GM21619 (cell line): ENCODE data around the gene GOLGB1.
"Not testable (repeated sequence)": the region's sequence is repeated elsewhere in the genome, so short reads cannot be mapped to it uniquely, and the experiment has no call there.

Experiments
- ATAC-seq: cut with Tn5 transposase; IDR thresholded peaks from one replicate; pipeline ENCODE4 v1.9.1; 2021; ENCODE audit not compliant: unreplicated experiment

The GOLGB1 gene

DNA sequence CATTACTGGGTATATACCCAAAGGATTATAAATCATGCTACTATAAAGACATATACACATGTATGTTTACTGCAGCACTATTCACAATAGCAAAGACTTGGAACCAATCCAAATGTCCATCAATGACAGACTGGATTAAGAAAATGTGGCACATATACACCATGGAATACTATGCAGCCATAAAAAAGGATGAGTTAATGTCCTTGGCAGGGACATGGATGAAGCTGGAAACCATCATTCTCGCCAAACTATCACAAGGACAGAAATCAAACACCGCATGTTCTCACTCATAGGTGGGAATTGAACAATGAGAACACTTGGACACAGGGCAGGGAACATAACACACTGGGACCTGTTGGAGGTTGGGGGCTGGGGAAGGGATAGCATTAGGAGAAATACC, 6.4 kb downstream of the GOLGB1 start:
- ATAC-seq = not testable (repeated sequence)

DNA sequence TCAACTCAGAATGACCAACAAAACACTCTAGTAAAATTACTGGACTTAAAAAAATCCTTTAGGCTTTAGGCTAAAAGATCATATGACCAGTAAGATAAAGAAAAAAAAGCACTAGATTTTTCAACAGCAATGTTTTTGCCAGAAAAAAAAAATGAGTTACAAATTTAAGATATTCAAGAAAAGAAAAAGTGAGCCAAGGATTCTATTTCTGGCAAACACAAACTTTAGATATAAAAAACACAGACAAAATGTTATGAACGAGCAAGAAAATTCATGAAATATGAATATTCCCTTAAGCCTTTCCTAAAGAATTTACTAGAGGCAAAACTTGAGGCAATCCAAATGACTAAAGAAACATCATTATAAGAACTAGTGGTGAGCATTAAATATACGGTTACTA, 8.6 kb downstream of the GOLGB1 start:
- no peak for ATAC-seq

DNA sequence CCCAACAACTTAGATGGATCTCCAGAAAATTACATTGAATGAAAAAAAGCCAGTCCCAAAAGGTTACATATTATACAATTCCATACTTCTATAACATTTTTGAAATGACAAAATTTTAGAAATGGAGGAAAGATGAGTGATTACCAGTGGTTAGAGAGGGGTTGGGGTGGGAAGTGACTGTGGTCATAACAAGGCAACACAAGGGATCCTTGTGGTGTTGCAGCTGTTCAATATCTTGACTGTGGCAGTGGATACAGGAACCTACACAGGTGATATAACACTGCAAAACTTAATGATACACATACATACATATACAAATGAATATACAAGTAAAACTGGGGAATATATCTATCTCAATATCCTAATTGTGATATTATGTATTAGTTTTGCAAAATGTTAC, 9.6 kb downstream of the GOLGB1 start:
- ATAC-seq = no peak

DNA sequence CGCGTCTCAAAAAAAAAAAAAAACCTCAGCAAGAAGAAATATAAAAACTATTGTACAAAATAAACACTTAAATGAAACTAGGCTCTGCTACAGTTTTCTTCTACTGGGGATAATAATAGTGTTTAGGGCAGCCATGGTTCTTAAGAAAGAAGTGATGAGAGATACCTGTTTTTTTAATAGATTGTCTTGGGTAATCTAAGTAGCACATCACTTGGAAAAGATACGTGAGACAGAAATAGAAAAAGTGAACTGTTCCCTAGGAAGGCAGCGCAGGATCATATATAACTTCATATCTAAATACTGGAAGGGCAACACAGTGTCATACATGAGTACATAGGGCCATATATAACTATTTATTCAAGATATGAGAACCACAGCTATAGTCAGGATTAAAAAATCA, 11.9 kb downstream of the GOLGB1 start:
- no peak for ATAC-seq

DNA sequence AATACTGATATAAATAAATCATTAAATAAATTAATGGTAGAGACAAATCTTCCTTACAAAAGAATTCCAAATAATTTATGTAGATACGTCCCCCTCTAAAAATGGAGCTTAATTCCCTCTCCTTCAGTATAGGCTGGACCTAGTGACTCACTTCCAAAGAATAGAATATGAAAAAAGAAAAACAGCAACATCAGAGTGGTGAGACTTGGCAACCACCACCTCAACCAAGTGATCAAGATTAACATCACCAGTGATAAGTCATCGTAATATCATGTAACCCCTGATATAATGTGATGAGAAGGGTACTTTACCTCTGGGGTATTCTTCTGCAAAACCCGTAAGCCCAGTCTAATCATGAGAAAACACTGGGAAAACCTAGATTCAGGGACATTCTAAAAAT, 13.4 kb downstream of the GOLGB1 start:
- no peak for ATAC-seq

DNA sequence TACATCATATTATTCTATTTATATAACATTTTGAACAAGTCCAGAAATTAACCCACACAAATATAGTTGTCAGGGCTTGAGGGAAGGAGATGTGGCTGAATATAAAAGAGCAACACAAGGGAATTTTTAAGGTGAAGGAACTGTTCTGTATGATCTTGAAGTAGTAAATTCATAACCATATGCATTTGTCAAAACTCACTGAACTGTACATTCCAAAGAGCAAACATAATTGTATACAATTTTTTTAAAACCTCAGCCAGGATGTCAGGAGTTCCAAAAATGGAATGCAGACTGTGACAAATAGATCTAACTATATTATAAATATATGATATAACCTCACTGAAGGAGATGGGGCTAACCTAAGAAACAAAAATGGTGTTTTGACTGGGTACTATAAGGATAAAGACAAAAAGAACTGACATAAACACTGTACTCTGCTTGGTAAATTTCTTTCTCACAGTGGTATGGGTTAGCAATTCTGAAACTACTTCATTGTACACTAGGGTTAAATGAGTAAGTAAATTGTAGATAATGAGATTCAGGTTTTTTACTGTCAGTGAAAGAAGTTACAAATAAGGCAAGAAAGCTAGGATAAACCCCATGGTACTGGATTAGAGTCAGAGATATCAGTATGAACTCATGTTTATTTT, 14.4 kb downstream of the GOLGB1 start:
- ATAC-seq = peak; percentile 95

DNA sequence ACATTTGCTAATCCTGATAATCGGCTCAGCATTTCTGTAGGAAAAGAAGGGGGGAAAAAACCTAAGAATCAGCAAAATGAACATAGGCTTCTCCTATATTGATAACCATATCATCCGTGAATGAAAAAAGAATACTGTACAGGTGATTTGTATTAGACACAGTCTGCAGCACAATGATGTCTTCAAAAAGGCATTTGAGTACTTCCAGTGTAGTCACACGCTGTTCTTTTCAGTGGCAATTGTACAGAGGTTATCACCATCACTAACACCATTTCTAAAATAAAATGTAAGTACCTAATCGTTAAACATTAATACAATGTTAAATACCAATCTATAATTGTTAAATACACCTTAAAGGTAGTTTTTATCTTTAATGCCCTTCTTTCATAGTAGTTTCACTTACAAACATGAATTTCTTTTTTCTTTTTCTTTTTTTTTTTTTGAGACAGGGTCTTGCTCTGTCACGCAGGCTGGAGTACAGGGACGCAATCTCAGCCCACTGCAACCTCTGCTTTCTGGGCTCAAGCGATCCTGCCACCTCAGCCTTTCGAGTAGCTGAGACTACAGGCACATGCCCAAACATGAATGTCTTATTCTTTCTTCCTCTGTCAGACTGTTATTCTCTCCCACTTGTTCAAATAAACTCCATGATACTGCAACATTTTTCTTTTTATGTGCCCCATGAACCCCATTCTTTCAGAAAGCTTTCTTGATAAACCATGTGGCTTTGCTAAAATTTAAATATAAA, 18.4 kb downstream of the GOLGB1 start:
- ATAC-seq = no peak

DNA sequence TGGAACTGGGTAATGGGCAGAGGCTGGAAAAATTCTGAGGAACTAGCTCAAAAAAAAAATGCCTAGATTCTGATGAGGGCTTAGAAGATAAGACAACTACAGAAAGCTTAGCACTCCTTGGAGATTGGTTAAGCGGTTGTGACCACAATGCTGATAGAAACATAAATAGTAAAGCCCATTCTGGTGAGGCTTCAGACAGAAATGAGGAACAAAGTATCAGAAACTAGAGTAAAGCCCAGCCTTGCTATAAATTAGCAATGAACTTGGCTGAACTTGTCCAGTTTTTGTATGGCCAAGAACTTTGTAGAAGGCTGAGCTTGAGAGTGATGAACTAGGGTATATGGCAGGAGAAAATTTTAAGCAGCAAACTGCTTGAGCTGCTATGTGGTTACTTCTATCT, 25.4 kb downstream of the GOLGB1 start:
- peak; percentile 92 for ATAC-seq

DNA sequence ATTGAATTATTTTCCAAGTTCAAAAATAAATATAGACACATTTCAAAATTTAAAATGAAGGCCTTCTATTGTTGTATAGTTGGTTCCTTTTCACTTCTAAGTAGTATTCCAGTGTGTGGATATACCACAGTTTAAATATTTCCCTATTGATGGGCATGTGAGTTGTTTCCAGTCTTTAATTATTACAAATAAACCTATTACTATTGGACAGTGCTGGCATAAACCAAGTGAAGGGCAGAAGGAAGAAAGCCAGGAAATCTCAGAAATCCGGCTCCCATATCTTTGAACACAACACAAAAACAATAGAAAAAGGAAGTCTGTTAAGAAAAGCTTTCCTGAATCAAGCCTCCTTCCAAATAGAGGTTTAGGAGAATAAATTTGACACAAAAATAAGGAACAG, 26.1 kb downstream of the GOLGB1 start:
- ATAC-seq = no peak

DNA sequence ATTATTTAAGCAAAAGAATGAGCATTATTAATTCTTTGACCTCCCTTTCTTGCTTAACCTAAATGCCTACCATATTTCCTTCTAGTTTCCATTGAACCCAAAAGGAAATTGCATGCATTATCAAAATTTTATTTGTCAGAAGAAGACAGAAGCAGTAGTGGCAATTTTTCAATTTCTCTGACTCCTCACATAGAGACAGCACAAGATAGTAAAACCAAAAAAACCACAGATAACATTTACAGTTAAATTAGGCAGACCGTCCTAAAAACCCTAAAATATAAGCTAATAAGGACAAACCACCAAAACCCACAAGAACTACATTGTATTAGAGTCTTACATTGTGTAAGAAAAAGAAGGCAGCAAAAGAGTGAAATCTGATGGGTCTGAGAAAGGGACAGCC, 27.1 kb downstream of the GOLGB1 start:
- no peak for ATAC-seq

DNA sequence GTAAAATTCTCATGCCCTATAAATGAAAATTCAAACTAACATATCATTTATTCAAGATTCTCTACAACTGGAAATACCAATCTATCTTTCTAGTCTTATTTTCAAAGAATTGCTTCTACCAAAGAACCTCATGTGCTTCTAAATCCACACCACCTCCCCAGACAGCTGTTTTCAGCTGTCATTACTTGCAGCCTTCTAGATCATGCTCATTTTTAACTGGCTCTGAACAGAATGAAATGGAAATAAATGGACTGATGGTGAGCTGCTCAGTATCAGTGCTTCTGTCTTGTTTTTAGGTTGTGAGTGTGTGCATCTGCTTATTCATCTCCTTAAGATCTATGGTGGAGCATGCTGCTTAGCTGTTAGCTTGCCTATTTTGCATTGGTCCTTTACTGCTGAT, 29.4 kb downstream of the GOLGB1 start:
- no peak for ATAC-seq

DNA sequence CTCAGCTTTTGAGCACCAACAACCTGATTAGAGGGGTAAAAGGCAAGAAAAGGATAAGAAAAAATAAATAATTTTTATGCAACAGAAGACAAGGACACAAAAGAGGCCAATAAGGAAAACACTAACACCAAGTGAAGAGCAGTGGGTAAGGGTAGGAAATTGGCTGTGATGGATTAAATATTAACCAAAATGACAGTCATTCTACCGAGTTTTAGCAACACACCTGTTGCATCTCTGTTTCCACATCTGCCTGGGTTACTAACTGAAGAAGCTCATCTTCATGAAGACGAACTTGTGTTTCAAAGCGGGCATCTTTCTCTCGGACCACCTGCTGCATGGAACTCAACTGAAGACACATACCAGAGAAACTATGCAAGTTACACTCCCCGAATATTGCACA, 30.1 kb downstream of the GOLGB1 start:
- no peak for ATAC-seq

DNA sequence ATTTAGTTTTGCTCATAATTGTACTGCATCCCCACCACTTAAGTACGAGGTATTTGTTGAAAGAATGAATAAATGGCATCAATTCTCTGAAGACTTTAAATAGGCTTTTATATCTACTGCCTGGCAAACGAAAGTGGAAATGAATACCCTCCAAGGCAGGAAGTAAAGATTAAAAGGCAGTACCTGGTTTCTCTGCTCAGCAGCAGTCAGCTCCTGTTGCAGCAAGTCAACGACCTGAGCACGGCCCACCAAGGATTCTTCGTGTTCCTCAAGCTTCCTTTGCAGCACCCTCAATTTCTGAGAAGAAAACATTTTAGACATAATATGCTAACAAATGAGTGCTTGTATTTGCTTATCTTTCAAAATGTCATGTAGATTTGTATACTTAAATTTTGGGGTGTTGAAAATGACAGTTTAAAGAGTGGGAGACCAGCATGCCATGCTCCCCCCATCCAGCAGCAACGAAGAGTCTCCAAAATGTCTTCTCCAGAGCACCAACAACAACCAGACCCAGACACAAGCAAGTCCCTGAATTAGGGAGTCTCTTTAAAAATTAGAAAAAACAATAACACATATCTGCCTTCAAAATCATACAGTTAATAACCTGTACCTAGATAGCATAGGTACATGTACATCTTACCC, 31.2 kb downstream of the GOLGB1 start:
- ATAC-seq = no peak

DNA sequence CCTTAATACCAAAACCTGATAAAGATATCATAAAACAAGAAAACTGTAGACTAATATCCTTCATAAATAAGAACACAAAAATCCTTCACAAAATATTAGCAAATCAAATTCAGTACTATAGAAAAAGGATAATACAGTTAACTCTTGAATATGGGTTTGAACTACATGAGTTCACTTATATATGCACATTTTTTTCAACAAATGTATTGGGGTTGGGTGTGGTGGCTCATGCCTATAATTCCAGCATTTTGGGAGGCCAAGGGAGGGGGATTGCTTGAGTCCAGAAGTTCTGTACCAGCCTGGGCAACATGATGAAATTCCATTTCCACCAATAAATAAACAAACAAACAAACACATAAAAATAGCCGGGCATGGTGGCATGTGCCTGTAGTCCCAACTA, 39.2 kb downstream of the GOLGB1 start:
- ATAC-seq = no peak

DNA sequence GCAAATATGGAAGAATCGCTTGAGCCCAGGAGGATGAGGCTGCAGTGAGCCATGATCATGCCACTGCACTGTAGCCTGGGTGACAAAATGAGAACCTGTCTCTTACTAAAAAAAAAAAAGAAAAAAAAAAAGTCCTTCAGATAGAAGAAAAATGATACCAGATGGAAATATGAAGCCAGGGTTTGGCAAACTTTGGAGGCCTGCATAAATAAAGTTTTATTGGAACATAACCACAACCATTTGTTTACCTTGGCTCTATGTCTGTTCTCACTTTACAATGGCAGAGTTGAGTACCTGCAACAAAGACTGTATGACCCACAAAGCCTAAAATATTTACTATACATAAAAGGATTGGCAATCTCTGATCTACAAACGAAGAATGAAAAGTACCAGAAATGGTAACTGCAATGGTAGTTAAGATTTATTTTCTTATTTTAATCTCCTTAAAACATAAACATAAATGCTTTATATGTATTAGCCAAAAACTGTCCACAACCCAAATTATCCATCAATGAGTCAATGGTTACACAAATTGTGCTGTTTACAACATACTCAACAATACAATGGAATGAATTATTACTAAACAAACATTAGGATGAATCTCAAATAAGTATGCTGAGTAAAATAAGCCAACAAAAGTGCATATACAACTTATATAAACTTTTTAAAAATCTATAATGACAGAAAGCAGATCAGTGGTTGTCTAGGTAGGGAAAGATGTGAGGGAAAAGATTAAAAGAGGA, 41.8 kb downstream of the GOLGB1 start:
- ATAC-seq = no peak

DNA sequence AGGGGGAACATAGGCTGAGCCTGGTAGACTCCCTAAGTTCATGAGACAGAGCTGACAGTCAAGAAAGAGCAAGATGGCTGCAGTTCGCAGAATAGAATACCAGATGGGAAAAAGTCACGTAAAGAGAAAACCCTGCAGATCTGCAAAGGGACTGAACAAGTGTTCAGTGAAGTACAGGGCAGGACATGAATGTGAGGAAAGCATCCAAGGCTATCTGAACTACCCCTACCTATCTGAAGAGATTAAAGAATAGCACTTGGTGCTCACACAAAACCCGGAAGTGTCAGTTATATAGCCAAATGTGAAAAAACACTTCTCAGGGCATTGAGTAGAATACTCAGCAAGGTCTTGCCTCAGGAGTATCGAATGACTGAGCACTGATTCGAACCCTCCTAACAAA, 44.0 kb downstream of the GOLGB1 start:
- no peak for ATAC-seq

DNA sequence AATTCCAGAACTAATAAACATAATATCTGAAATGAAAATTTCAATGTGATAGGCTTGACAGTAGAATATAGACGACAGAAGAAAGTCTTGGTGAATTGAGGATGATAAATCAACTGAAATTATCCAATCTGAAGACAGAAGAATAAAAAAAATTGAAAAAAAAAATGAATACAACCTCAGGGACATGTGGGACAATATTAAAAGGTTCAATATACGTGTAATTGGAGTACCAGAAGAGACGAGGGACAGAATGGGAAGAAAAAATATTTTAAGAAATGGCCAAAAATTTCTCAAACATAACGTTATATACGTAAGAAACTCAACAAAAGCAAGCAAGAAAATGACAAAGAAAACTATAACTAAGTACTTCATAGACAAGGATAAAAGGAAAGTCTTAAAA, 45.6 kb downstream of the GOLGB1 start:
- no peak for ATAC-seq

DNA sequence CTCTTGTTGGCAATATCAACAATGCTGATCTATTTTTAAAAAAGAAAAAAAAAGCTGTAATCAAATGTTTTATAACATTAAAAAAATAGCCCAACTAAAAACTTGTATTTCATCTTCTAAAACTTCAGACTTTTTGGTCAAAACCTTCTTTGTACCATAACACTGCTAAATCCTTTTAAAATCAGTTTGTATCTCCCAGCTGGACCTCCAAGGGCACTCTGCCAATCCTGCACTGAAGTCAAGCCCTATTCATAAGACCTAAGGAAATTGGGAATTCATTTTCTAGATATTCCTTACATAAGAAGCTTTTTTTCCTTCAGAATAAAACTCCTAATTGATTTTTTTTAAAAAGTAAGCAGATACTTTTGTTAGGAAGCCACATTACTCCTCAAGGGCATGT, 50.6 kb downstream of the GOLGB1 start:
- no peak for ATAC-seq

DNA sequence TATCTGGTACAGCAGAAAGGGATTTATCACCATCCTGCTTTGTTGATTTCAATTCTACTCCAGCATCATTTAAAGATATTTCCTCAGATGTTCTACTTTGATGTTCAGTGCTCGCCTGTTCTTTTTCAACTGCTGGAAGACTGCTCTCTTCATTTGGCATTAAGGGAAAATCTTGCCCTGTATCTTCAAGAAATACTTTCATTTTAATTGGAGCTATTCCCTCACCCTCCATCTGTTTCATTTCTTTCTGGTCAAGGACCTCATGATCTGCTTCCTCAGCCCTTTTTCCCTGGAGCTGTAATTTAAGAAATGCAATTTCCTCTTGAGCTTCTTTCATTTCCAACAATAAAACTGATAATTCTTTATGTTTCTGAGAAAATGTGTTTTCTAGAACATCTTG, 51.1 kb downstream of the GOLGB1 start:
- no peak for ATAC-seq

DNA sequence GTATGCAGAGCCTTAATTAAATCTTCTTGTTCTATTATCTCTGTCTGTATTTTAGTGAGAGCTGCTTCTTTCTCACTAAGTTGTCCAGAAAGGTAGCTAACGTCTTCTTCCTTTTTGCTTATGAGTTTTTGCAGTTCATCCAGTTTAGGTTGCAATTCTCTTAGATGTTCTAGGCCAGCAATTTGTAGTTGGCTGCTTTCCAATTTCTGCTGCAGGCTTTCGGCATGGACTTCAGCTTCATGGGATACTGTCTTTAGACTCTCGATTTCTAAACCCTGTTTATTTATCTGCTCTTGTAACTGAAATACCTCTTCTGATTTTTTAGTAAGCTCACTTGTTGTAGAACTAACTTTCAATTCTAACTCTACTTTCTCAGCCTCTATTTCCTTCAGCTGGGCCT, 53.4 kb downstream of the GOLGB1 start:
- ATAC-seq = no peak

DNA sequence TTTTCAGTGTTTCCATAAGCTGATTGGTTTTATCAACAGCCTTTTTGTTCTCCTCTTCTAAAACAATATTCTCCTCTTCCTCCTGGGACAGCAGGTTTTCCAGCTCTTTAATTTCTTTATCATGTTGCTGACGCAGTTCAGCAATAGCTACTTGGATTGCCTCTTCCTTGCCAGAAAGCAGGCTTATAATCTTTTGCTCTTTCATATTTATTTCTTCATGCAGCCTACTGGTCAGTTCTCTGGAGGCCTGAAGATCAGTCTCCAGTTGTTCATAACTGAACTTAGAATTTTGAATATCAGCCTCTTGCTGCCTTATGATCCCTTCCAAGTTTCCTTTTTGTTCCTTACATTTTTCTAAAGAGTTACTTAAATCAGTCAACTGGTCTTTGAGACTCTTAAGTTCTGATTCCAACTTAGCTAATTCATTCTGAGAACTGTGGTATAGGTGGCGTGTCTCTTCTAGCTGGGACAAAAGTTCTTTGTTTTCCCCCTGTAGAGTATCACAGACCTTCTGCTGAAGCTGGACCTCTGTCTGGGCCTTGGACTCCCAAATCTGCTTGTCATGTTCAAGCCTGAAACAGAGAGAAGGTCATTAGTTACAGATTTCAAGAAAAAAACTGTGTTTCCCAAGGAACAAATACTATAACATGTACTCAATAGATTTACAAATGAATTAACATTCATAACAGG, 57.4 kb downstream of the GOLGB1 start:
- ATAC-seq = no peak
